GM21786 (cell line): ENCODE measurements around the gene AFF1.
A peak's percentile ranks its signal among the peaks of the same experiment; 100 is the strongest.

Experiments
- ATAC-seq: cut with Tn5 transposase; IDR thresholded peaks from one replicate; pipeline ENCODE4 v1.9.1; 2021; ENCODE audit not compliant: unreplicated experiment

Gene AFF1, protein sequence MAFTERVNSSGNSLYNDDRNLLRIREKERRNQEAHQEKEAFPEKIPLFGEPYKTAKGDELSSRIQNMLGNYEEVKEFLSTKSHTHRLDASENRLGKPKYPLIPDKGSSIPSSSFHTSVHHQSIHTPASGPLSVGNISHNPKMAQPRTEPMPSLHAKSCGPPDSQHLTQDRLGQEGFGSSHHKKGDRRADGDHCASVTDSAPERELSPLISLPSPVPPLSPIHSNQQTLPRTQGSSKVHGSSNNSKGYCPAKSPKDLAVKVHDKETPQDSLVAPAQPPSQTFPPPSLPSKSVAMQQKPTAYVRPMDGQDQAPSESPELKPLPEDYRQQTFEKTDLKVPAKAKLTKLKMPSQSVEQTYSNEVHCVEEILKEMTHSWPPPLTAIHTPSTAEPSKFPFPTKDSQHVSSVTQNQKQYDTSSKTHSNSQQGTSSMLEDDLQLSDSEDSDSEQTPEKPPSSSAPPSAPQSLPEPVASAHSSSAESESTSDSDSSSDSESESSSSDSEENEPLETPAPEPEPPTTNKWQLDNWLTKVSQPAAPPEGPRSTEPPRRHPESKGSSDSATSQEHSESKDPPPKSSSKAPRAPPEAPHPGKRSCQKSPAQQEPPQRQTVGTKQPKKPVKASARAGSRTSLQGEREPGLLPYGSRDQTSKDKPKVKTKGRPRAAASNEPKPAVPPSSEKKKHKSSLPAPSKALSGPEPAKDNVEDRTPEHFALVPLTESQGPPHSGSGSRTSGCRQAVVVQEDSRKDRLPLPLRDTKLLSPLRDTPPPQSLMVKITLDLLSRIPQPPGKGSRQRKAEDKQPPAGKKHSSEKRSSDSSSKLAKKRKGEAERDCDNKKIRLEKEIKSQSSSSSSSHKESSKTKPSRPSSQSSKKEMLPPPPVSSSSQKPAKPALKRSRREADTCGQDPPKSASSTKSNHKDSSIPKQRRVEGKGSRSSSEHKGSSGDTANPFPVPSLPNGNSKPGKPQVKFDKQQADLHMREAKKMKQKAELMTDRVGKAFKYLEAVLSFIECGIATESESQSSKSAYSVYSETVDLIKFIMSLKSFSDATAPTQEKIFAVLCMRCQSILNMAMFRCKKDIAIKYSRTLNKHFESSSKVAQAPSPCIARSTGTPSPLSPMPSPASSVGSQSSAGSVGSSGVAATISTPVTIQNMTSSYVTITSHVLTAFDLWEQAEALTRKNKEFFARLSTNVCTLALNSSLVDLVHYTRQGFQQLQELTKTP

DNA sequence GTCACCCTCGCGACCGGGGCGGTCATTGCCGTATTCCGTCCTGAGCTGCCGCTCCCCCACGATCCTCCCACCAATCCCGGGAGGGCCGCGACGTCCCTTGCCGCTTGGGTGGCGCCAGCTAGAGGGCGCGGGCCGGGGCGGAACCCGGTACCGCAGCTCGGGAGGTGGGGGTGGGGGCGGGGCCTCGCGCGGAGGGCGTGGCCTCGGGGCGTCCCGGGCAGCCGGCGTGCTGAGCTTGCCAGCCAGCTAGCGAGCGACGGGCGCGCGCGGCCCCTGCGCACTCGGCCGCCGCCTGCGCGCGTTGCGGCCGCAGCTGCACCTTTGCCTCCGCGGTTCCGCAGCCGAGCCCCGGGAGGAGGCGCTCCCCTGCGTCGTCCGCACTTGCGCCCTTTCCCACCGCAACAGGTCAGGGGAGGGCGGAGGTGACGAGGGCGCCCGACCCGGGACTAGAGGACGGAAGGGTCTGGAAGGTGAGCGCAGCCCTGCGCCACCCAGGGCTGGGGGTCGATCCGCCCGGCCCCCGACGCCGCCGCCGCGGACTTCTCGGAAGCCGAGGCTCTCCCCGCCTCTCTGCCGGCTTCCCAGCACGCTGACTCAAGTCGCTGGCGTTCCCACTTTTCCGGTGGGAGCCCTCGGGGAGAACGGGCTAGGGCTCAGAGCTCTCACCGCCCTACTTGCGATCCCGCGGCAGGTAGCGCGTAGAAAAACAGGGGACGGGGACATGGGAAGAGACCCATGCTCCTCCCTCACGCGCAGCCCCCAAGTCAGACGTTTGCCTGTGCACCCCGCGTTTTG, at the start of gene AFF1:
Gene AFF1 (plus strand): TSS at position 241 of the 795 bp plus-strand sequence. CDS start 13,523 bp downstream, outside the sequence.
- peak; percentile 41 for ATAC-seq

DNA sequence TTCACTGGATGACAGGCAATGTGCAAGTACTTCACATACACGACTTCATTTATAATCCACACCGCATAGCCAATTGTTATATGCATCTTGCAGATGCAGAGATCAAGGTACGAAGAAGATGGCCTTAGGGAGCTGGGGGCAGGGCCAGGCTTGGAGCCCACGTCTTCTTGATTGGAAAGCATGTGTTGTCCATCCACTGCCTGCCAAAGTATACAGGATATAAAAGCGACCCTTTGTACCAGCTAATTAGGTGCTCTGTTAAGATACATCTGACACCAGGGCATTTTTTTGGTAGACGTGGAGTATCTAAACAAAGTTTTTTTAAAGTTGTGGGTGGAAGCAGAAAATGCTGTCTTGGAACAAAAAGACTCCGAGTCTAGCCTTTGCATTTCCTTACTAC, 44.0 kb upstream of the AFF1 start:
- no peak for ATAC-seq

DNA sequence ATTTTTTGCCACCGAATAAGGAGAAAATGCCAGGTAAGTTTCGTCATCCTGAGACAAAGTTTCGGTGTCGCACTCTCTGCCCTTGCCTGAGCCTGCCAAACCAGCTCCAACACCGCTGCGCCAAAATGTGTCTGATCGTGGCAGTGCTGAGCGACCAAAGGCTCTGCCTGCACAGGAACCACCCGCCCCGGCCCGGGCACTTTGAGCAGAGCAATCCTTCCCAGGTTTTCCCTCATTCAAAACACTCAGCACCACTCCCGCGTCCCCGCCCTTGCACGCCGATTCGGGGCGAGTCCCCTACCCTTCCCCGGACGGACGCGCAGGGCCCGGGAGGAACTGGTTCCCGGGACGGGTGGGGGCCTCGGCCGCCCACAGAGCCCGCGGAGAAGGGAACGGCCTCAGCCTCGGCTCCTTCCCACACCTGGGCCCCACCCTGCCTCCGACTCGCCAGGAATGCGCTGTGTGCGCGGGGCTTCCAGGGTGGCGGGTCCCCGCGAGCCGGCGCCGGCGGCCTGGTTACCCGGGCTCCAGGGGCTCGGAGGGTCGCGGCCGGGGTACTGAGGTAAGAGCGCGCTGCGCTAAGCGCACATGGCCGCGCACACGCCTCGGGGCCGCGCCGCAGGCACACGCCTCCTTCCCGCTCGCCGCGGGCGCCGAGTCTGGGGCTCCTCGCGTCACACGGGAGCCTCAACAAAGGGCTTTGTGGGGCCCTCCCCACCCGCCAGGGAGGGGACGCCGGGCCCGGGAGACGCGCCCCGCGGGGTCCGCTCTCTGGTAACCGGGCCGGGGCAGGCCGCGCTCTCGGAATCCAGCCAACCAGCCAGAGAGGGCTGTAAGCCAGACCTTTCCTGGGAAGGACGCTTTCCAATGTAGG, 42.8 kb upstream of the AFF1 start, which contains the start of gene C4orf36:
Gene C4orf36 (minus strand): TSS at position 661 of the 874 bp plus-strand sequence. CDS start 902 bp downstream, outside the sequence.
- peak; percentile 48 for ATAC-seq

DNA sequence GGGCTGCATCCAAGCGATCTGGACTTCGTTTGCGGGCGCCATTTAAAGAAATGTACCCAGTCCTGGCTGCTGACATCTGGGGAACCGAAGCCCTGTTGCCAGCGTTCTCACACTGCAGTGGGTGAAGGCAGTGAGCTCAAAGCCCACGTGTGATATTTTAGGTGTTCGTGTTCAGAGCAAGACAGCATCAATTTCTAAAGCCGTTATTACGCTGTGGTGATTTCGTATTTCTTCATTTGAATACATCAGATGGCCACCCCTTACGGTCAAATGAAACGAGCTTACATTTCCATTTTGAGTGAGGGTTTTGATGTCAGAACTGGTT, 42.2 kb upstream of the AFF1 start:
- ATAC-seq = no peak

DNA sequence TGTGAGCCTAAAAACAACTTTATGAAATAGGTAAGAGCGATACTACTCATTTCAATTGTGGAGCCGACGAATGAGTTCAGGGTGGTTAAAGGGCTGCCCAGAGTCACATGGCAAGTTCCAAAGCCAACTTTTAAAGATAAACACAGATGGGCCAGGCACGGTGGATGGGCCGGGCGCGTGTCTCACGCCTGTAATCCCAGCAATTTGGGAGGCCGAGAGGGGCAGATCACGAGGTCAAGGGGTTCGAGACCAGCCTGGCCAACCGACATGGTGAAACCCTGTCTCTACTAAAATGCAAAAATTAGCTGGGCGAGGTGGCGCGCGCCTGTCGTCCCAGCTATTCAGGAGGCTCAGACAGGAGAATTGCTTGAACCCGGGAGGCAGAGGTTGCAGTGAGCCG, 41.7 kb upstream of the AFF1 start:
- no peak for ATAC-seq

DNA sequence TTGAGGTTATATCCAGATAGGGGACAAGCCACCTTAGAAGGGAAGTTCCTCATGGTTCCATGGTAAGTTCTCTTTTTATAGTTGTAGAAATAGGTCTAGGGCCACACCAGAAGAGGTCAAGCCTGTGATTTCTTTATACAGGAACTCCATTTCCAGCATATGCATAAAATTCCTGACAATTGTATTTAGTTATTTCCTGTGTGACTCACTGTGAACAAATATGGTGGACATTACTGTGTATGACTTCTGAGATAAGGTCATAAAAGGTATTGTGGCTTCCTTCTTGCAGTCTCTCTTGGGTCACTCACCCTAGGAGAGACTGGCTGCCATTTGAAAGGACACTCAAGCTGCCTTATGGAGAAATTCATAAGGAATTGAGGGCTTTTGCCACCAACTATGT, 40.4 kb upstream of the AFF1 start:
- no peak for ATAC-seq

DNA sequence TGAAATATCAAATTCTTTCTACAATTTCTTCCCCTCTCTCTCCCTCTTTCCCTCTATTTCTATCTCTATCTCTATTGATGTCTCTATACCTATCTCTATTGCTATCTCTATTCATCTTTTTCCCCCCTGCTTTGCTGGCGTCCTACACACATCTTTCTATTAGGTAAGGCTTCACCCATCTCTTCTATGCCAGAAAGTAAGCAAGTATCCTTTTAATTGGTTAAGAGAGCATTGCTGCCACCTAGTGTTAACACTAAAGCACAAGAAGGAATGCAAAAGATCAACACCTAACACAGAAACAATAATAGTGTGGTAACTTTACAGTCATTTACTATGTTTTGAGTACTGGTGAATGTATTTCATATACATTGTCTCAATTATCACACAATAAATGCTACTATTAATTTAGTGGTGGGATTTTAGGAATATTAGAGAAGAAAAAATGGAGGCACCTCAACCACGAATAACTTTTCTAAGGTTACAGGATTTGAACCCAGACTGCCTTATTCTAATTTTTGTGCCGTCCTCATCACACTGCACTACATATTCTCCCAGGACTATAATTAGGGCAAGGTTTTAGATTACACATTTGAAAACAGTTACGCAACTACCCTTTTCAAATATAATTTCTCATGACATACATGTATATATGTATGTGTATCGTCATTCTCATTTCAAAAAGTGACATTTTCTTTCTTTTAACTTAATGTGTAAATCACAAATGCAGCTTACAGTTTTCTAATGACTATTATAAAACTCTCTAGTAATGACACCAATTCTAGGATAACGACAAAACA, 38.9 kb upstream of the AFF1 start:
- ATAC-seq = peak; percentile 49

DNA sequence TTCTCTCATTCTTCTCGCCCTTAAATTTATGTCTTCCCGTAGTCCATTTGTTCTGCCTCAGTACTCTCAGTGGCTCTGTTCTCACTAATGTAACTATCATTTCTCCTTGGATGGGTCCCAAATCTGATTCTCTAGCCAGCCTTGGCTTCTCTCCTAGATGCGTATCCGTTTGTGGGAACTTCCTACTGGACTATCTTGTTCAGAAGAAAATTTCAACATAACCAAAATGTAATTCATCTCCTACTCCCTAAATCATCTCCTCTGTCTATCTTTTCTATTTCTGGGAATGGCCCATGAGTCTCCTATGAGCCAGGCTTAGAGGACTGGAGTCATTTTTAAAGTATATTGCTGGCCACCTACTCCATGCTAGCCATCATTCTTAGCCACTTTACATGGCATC, 38.2 kb upstream of the AFF1 start:
- no peak for ATAC-seq

DNA sequence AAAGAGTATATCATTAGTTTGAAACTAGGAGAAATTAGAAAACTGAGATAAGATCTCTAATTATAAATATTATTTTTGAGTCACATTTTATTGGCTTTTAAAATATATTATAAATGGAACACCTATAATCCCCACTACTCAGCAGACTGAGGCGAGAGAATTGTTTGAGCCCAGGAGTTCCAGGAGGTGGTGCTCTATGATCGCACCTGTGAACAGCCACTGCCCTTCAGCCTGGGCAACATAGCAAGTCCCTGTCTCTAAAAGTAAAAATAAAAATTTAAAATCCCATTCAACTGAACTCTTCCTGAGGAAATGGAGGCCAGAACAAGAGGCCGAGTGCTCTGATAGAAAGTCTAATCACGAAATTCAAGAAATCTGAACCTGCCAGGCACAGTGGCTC, 36.2 kb upstream of the AFF1 start:
- no peak for ATAC-seq

DNA sequence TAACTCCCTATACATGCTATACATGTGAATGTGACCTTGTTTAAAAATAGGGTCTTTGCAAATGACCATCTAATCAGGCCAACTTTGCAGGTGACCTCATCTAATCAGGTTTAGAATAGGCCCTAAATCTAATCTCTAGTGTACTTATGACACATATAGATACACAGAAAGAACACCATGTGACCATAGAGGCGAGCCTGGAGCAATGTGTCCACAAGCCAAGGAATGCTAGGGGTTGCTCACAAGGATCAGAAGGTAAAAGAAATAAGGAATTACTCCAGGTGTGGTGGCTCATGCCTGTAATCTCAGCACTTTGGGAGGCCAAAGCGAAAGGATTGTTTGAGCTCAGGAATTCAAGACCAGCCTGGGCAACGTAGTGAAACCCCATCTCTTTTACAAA, 32.9 kb upstream of the AFF1 start:
- no peak for ATAC-seq

DNA sequence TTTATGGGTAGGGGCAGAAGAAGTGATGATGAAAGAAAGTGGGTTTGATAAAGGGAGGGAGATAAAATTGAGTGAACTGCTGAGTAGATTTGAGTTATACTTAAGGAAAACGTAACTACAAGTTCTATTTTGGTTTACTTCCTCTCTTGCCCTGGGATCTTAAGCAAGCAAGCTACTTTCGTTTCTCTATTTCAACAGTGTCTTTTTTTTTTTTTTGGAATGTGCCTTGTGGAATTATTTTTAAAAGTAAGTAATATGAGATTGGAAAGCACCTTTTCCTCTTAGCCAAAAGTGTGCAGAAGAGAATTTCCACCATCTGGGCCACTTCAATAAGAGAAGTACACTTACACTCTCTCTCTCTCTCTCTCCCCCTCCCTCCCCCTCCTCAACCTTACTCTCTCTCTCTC, 26.6 kb upstream of the AFF1 start:
- no peak for ATAC-seq

DNA sequence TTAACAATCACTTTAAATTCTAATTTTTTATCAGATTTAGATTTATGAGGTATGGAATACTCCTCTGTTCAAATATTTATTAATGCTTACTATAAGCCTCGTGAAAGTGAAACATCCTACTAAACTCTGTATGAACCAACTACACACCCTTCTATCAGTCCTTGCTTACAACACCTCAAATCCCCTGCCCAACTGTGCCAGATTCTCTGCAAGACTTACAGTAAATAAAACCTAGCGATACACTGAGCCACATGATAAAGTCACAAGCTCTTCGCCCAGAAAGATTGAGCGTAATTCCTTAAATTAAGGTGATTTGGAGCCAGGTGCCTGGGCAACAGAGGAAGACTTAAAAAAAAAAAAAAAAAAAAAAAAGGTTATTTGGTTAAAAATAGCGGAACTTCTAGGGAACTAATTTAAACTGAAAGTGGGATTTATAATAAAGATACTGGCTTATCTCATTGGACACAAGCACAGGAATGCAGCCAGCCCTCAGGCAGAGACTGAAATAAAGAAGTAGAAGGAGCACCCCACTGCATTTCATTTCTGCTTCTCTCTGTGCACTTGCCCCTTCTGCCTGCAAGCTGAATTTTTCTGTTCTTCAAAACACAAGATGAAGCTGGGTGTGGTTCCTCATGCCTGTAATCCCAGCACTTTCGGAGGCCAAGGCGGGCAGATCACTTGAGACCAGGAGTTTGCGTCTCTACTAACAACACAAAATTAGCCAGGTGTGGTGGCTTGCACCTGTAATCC, 25.1 kb upstream of the AFF1 start:
- no peak for ATAC-seq

DNA sequence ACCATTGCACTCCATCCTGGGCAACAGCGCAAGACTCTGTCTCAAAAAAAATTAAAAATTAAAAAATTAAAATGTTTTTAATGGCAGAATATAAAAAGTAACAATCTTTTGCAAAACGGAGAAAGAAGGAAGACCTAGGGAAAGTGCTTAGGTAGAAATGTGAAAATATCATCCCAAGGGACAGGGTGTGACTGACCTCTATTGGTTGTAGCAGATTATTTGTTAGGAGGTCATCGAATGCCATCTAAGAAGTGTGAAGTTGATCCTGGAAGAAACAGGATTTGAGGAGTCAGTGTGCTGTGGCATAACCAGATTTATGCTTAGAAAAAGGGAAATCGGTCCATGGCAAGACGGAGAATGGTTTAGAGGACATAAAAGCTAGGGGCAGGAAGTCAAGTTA, 24.4 kb upstream of the AFF1 start:
- no peak for ATAC-seq

DNA sequence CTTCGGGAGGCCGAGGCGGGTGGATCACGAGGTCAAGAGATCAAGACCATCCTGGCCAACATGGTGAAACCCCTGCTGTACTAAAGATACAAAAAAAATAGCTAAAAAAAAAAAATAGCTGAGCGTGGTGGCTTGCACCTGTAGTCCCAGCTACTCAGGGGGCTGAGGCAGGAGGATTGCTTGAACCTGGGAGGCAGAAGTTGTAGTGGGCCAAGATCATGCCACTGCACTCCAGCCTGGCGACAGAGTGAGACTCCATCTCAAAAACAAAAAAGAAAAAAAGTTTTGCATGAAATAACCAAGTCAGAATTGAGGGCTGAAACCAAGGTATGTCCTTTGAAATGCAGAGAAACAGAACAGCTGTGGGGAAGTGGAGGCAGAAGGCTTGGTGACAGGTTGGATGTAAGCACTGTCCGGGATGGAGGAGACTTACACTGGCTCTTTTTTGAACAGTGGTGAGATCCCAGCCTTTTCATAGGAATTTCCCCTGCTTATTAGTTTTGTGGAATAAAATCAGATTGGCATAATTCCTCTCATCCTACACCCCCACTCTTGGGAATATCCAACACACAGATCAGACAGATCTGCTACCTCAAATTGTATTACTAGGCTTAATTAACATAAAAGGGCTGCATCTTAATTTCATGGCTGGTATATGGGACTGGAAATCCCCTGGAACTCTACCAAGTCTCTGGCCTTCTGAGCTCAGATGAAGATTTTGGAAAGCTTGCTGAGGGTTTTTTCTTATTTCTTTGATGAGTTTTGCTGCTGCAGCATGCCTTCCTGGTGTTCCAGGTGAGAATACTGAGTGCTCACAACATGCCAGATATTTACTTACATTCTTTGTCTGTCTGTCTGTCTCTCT, 23.8 kb upstream of the AFF1 start:
- no peak for ATAC-seq

DNA sequence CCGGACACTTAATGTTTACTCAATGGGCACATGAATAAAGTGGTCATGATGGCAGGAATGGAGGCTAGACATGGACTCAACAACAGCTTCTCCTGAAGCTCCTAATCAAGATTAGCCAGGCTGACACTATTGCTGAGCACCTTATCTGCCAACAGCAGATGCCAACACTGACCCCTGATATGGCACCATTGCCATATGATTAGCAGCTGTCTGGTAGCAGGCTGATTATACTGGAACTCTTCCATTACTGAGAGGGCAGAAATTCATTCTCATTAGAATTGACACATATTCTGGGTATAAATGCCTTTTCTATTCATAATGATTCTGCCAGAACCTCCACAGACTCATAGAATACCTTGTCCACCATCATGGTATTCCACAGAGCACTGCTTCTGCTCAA, 18.4 kb upstream of the AFF1 start:
- ATAC-seq = no peak

DNA sequence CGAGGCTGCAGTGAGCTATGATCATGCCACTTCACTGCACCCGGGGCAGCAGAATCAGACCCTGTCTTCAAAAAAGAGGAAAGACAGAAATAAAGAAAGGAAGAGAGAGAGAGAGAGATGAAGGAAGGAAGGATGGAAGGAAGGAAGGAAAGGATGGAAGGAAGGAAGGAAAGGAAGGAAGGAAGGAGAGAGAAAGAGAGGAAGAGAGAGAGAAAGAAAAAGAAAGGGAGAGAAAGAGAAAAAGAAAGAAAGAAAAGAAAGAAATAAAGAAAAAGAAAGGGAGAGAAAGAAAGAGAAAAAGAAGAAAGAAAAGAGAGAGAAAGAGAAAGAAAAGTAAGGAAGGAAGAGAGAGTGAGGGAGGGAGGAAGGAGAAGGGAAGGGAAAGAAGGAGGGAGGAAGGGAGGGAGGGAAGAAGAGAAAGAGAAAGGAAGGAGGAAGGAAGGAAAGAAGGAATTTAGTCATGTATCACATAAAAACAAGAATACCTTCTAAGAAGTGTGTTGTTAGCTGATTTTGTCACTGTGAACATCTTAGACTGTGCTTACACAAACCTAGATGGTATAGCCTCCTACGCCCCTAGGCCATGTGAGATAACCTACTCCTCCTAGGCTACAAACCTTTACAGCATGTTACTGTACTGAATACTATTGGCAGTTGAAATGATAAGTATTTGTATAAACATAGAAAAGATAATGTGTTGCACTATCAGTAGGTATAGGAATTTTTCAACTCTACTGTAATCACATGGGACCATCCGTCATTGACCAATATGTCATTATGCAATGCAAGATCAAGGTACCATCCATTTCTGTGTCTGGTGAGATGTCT, 17.4 kb upstream of the AFF1 start:
- no peak for ATAC-seq
